GM04504 (cell line): ENCODE results near the gene UNC5C.

Experiments
- DNase-seq: peaks from one replicate; pipeline ENCODE4 v3.0.0-alpha.2; 2012; ENCODE audit warnings: low read depth

Gene UNC5C

GRCh38 chr4:95457353-95457752 lies 91.4 kb downstream of the UNC5C start:
- DNase-seq, result no peak

- DNase-seq, result no peak
These were observed 98.5 kb downstream of the UNC5C start for GRCh38 chr4:95450294-95450693.

GRCh38 chr4:95446173-95446572 lies 102.6 kb downstream of the UNC5C start:
- DNase-seq, result no peak

DNA sequence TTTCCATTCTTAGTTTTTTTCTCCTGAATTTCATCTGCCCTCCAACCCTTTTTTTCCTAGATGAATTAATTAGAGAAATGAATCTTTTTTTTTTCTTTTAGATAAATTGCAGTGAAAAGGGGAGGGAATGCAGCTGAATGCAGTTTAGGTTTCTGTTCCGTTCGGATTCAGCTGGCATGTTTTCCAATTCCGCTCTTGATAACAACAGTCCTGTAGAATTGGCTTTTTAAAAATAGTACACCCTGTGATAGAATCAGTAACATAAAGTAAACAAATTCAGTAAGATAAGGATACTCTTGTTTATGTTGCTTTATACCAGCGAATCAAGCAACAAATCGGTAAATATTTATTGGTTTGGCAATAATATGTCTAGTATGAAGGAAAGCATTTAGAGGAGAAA lies 103.5 kb downstream of the UNC5C start:
- DNase-seq, result no peak

GRCh38 chr4:95444812-95445211 lies 104.0 kb downstream of the UNC5C start:
- DNase-seq, result no peak

GRCh38 chr4:95439896-95440295 lies 108.9 kb downstream of the UNC5C start:
- no peak for DNase-seq

DNA sequence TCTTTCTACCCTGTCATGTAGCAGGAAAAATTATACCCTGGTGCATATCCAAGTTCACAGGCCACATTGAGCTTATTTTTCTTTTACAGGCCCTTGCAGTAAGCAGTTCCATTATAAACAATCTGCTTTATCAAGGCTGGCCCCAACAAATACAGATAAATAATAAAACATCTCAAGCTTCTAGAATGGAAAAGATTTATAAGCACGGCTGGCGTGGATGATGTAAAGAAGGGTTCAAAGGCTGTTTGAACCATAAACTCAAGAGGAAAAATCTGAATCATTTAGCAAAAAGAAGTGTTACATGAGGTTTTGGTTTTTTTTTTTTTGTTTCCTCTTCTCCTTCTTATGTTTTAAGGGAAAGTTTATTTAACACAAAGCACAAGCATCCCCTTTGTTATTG lies 109.7 kb downstream of the UNC5C start:
- no peak for DNase-seq

GRCh38 chr4:95432466-95432865 lies 116.3 kb downstream of the UNC5C start:
- DNase-seq, result no peak

DNA sequence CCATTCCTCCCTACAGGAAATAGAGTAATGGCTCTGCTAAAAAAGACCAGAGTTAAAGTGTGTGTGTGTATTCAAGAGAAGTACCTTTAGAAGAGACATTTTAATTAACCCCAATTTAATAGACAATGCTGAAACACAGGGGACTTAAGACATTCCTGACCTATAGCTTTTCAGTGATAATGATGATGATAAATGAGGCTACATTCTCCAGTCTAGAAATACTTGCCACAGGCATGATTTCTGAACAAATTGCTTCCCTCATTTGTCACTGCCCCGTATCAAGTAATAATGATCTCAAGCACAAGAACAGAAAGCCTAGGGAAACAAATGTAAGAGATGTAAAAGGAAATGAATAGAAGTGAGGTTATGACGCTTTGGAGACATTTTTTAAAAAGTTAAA lies 117.1 kb downstream of the UNC5C start:
- no peak for DNase-seq

DNA sequence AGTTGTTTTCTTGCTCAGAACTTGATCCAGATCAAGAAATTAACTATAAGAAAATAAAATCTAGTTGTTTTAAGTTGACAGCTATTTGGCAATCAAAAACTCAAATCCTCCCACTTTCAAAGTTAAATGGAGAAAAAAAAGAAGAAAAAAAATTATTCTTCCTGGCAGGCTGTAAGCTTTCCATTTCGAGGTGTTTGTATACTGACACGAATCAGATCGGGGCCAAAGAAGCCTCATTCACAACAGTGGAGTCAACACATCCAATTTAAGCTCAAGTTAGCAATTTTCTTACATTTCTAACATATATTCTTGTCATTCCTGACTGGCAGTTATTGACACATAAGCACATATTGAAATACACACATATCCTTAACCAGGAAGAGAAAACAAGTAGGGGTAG lies 119.4 kb downstream of the UNC5C start:
- no peak for DNase-seq

GRCh38 chr4:95428291-95429070 lies 120.3 kb downstream of the UNC5C start:
- no peak for DNase-seq

DNA sequence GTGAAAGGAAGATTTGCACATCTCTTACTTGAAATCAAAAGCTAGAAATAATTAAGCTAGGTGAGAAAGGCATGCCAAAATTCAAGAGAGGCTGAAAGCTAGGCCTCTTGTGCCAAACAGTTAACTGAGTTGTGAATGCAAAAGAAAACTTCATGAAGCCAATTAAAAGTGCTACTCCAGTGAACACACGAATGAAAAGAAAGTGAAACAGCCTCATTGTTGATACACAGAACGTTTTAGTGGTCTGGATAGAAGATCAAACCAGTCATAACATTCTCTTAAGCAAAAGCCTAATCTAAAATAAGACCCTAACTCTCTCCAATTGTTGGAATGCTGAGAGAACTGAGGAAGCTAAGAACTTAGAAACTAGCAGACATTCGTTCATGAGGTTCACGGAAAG lies 122.3 kb downstream of the UNC5C start:
- DNase-seq, result no peak

- DNase-seq, result no peak
These were observed 126.3 kb downstream of the UNC5C start for GRCh38 chr4:95422436-95422835.

DNA sequence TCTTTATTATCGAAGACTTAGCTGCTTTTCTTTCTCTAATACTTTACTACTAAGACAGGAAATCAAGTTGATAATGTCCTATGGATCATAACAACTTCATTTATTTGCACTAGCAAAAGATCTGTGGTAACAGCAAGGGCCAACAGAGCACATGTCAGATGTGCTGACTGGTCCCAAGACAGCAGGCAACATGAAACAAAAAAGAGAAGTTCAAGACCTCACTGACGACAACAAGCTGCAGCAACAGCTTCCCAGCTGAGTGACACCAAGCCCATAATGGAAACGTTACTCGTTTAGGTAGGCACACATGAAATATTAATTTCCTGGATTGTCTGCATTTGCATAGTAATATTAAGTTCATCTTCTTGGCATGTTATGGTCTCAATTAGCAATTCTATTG lies 126.9 kb downstream of the UNC5C start:
- DNase-seq, result no peak

DNA sequence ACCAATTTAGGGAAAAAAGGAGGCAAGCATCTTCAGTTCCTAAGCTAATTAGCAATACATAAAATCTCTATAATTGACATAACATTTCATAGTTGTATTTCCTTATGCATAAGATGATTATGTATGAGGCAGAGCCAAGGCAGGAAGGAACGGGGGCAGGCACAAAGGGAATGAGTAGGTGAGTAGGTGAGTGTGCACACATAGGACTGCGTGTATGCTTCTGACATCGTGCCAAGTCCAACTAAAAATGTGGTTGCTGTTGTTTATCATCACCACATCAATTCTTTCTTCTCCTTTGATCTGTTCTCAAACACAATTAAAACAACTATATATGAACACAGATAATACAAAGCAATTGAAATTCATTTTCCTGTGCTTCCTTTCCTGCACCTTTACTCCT lies 131.2 kb downstream of the UNC5C start:
- DNase-seq, result no peak

DNA sequence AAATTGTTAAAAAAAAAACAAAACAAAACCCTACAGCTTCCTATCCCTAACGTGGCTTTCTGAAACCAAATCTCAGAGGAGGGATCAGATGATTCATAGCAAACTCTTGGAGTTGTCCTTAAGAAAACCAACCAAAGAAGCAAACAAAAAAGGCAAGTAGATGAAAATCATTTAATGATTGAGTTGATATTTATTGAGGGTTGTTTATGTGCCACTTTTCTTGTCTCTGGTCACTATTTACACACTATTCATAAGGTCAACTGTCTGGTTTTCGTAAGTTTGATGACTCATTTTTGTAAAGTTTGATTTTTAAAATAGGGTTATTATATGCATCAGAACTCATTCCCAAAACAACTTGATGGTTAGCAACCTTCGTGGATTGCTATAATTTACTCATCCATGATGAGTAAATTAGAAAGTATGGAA lies 133.4 kb downstream of the UNC5C start:
- no peak for DNase-seq

DNA sequence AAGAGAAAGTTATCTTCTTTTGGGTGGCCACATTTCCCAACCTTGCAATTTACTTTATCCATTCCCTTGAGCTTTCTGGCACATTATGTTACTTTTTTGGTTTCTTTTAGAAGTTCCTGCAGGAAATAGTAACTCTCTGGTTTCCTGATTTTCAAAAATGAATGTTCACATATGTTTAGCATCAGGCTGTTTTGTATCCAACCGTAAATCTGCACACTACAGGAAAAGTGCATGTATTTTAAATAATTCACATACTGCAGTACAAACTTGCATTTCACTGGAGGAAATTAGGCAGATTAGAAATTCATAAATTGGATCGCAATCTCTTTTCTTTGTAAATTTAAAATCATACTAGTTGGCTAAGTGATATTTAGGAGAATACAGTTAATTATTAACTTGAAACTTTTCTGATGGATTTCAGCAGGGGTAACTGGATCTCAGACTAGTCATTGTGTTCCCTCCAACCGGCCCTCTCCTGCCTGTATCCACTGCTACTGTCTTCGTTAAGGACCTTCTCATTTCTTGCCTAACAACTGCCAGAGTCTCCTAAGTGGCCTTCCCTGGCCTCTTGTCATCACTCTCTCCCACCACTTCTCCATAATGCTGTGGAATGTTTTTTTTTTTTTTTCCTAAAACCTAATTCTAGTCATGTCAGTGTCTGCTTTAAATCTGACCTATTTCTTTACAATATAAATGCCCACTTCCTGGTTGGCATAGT lies 137.2 kb downstream of the UNC5C start:
- DNase-seq, result no peak

DNA sequence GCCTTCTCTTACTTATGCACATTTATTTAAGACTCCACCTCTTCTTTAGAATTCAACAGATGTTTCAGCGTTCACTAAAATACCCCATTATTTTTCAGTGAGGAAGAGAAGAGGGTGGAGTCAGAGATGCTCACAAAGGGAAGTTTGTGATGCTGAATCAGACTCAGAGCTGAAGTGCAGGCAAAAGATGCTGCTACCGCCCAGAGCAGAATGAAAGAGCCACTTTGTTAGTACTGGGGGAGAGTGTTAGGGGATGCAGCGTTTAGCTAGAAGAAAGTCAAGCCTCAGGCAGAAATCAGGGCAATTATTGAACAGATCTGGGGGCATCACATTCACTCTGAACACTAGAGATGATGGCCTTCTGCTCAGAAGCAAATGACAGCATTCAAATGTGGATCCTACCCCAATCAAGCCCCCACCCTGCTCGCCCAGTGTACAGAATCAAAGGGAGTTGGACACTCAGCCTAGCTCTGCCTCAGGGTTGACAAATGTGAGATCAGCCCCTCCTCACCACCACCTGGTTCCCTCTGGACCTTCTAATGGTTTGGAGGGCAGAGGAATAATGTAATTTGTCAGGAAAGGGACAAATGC lies 138.3 kb downstream of the UNC5C start:
- DNase-seq, result no peak

DNA sequence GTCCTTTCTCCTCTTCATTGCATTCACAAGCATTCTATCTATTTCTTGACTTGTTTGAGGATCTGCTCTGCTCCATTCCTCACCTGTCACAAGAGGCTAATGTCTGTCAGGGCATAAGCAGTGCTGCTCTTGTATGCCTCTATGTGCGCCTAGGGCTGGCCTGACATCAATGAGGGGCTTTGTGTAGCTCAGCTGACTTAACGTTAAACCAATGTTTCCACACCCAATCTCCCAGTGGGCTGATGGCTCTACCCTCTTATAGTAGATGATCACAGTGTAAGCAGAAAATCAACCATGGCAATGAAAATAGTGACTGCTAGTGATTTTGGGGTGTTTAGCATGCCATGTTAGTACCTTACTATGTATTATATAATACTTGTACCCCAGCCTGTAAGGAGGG lies 139.0 kb downstream of the UNC5C start:
- DNase-seq, result no peak

- no peak for DNase-seq
These were observed 139.6 kb downstream of the UNC5C start for GRCh38 chr4:95409127-95409526.

DNA sequence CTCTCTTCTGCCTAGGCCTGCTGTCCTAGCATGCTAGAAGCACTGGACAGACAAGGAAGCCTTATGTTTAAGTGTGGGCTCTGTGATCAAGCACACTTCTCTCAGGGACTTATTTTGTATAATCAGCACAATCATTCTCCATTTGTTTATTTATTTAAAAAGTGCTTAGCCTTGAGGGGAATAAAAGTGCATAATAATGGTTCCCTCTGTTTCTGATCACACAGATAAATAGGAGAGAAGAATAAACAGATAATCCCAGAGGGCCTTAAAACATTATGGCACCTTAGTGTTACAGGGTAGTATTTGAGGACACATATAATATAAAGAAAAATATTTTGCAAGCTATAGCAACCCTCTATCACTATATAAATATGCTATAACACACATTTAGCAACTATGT lies 146.5 kb downstream of the UNC5C start:
- no peak for DNase-seq

DNA sequence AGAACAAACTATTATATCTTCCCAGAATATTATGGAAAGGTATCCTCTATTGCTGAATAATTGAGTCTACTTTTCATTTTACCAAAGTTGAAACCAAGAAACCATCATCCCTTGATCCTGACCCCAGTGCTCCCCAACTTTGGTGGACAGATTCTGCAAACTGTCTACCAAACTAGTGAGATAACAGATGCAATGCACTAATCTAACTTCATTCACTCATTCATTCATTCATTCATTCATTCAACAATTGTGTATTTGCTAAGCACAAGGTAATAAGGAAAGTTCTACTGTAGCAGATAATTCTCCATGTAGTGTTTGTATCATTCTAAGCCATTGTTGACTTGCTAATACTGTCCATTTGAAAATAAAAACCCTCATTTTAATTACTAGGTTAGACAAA lies 150.6 kb downstream of the UNC5C start:
- no peak for DNase-seq

- no peak for DNase-seq
These were observed 153.9 kb downstream of the UNC5C start for GRCh38 chr4:95394752-95395306.
